ENCODE data around the gene OPHN1. TPM values are rescaled to one million over a fixed set of nuclear protein-coding genes. Genes with fewer than 3 reads are reported as not detected.

Gene OPHN1
- total RNA-seq, 1 donor from 2014 or later, result 10.9 TPM

GRCh38 chrX:68234171-68234910, 199.0 kb downstream of the OPHN1 start:
- H3K4me3 Mint-ChIP-seq (ENCODE audit: unreplicated experiment), result no peak overlapping the region
- no peak for TF ChIP-seq CTCF (IDR thresholded peaks at IDR 0.05)
- peaks cover 4% of the 10 kb centered on the region for H3K9me3 Mint-ChIP-seq (ENCODE audit: unreplicated experiment)
- peaks cover 10% of the 10 kb centered on the region for H3K4me1 Mint-ChIP-seq (ENCODE audit: unreplicated experiment)
- no peak overlapping the region for H3K27ac Mint-ChIP-seq (ENCODE audit: unreplicated experiment)
- DNase-seq (ENCODE audit: extremely low spot score, unreplicated experiment), result no peak
- no peaks in the 10 kb centered on the region for H3K27me3 Mint-ChIP-seq (ENCODE audit: unreplicated experiment)
- H3K36me3 Mint-ChIP-seq (ENCODE audit: unreplicated experiment), result peaks cover 3% of the 10 kb centered on the region

- no peak for TF ChIP-seq CTCF (IDR thresholded peaks at IDR 0.05)
Measured at GRCh38 chrX:68232206-68232605, 201.1 kb downstream of the OPHN1 start.

GRCh38 chrX:68209008-68209407, 224.3 kb downstream of the OPHN1 start:
- peaks cover 2% of the 10 kb centered on the region for H3K36me3 Mint-ChIP-seq (ENCODE audit: unreplicated experiment)
- H3K4me3 Mint-ChIP-seq (ENCODE audit: unreplicated experiment), result no peak overlapping the region

More at GRCh38 chrX:68232206-68232605, 201.1 kb downstream of the OPHN1 start:
- Mint-ChIP-seq H3K9me3 (ENCODE audit: unreplicated experiment) (peaks cover 11% of the 10 kb centered on the region), H3K36me3 (ENCODE audit: unreplicated experiment) (peaks cover 7% of the 10 kb centered on the region), H3K27ac (ENCODE audit: unreplicated experiment) (no peak overlapping the region), H3K4me1 (ENCODE audit: unreplicated experiment) (peaks cover 10% of the 10 kb centered on the region), H3K27me3 (ENCODE audit: unreplicated experiment) (no peaks in the 10 kb centered on the region), H3K4me3 (ENCODE audit: unreplicated experiment) (no peak overlapping the region)
- DNase-seq (ENCODE audit: extremely low spot score, unreplicated experiment), result no peak

GRCh38 chrX:68204521-68205038, 228.7 kb downstream of the OPHN1 start:
- H3K27ac Mint-ChIP-seq (ENCODE audit: unreplicated experiment), result no peak overlapping the region

More at GRCh38 chrX:68209008-68209407, 224.3 kb downstream of the OPHN1 start:
- no peak for DNase-seq (ENCODE audit: extremely low spot score, unreplicated experiment)
- TF ChIP-seq CTCF (IDR thresholded peaks at IDR 0.05), result no peak
- Mint-ChIP-seq H3K27me3 (ENCODE audit: unreplicated experiment) (no peaks in the 10 kb centered on the region), H3K27ac (ENCODE audit: unreplicated experiment) (no peak overlapping the region), H3K9me3 (ENCODE audit: unreplicated experiment) (peaks cover 12% of the 10 kb centered on the region), H3K4me1 (ENCODE audit: unreplicated experiment) (no peaks in the 10 kb centered on the region)

More at GRCh38 chrX:68204521-68205038, 228.7 kb downstream of the OPHN1 start:
- H3K4me3 Mint-ChIP-seq (ENCODE audit: unreplicated experiment), result no peak overlapping the region
- no peaks in the 10 kb centered on the region for H3K36me3 Mint-ChIP-seq (ENCODE audit: unreplicated experiment)
- TF ChIP-seq CTCF (IDR thresholded peaks at IDR 0.05), result no peak
- peaks cover 11% of the 10 kb centered on the region for H3K9me3 Mint-ChIP-seq (ENCODE audit: unreplicated experiment)
- no peaks in the 10 kb centered on the region for H3K27me3 Mint-ChIP-seq (ENCODE audit: unreplicated experiment)
- H3K4me1 Mint-ChIP-seq (ENCODE audit: unreplicated experiment), result no peaks in the 10 kb centered on the region
- DNase-seq (ENCODE audit: extremely low spot score, unreplicated experiment), result no peak

All from osteocyte (in vitro differentiated cells).